ENCODE data around the gene CHD1.
"Not testable (repeated sequence)": the region's sequence is repeated elsewhere in the genome, so short reads cannot be mapped to it uniquely, and the experiment has no call there.

The CHD1 gene

GRCh38 chr5:98962587-98962986 is 33.8 kb upstream of the CHD1 start:
- H3K4me2 ChIP-seq (ENCODE audit: low read depth, low read length): no peak overlapping the region
- no peak for DNase-seq
- H3K4me3 ChIP-seq (ENCODE audit: low read length): no peak overlapping the region
- no peaks in the 10 kb centered on the region for H3K36me3 ChIP-seq (replicated peaks; ENCODE audit: insufficient read depth, low read length)
- H4K20me1 ChIP-seq (ENCODE audit: insufficient read depth, low read length): no peaks in the 10 kb centered on the region
- no peak overlapping the region for H2AFZ ChIP-seq (ENCODE audit: low read length)
- no peak overlapping the region for H3K9ac ChIP-seq (ENCODE audit: low read length)
- no peaks in the 10 kb centered on the region for H3K79me2 ChIP-seq (ENCODE audit: low read length)
- H3K27ac ChIP-seq (ENCODE audit: low read length): no peak overlapping the region
- TF ChIP-seq CTCF (IDR thresholded peaks at IDR 0.05; ENCODE audit: low read length) (no peak), EZH2phosphoT487 (IDR thresholded peaks at IDR 0.05; ENCODE audit: low read length) (no peak), EZH2 (optimal IDR thresholded peaks at IDR 0.05; ENCODE audit: low read depth, low read length) (no peak)
- H3K27me3 ChIP-seq (replicated peaks; ENCODE audit: insufficient read depth, low read length): no peaks in the 10 kb centered on the region
- H3F3A ChIP-seq (ENCODE audit: insufficient read depth, low read length): no peaks in the 10 kb centered on the region
- no peaks in the 10 kb centered on the region for H3K4me1 ChIP-seq (ENCODE audit: low read length)
- no peaks in the 10 kb centered on the region for H3K9me2 ChIP-seq (replicated peaks; ENCODE audit: insufficient read depth, low read length)
- no peaks in the 10 kb centered on the region for H3K9me3 ChIP-seq (replicated peaks; ENCODE audit: insufficient read depth, low read length)

GRCh38 chr5:98961665-98962344 is 33.0 kb upstream of the CHD1 start:
- no peak overlapping the region for H3K9ac ChIP-seq (ENCODE audit: low read length)
- H3K27ac ChIP-seq (ENCODE audit: low read length): no peak overlapping the region
- H3K4me1 ChIP-seq (ENCODE audit: low read length): no peaks in the 10 kb centered on the region
- H3K4me2 ChIP-seq (ENCODE audit: low read depth, low read length): no peak overlapping the region
- no peak overlapping the region for H3K4me3 ChIP-seq (ENCODE audit: low read length)
- no peaks in the 10 kb centered on the region for H3F3A ChIP-seq (ENCODE audit: insufficient read depth, low read length)
- no peaks in the 10 kb centered on the region for H3K79me2 ChIP-seq (ENCODE audit: low read length)
- TF ChIP-seq EZH2 (optimal IDR thresholded peaks at IDR 0.05; ENCODE audit: low read depth, low read length): no peak
- no peak for TF ChIP-seq EZH2phosphoT487 (IDR thresholded peaks at IDR 0.05; ENCODE audit: low read length)
- no peak for TF ChIP-seq CTCF (IDR thresholded peaks at IDR 0.05; ENCODE audit: low read length)
- H3K9me3 ChIP-seq (replicated peaks; ENCODE audit: insufficient read depth, low read length): no peaks in the 10 kb centered on the region
- H3K27me3 ChIP-seq (replicated peaks; ENCODE audit: insufficient read depth, low read length): no peaks in the 10 kb centered on the region
- no peaks in the 10 kb centered on the region for H3K36me3 ChIP-seq (replicated peaks; ENCODE audit: insufficient read depth, low read length)
- H2AFZ ChIP-seq (ENCODE audit: low read length): no peak overlapping the region
- no peak for DNase-seq
- H3K9me2 ChIP-seq (replicated peaks; ENCODE audit: insufficient read depth, low read length): no peaks in the 10 kb centered on the region
- no peaks in the 10 kb centered on the region for H4K20me1 ChIP-seq (ENCODE audit: insufficient read depth, low read length)

GRCh38 chr5:98957307-98957706 is 28.5 kb upstream of the CHD1 start:
- Histone ChIP-seq H3K9me3 (replicated peaks; ENCODE audit: insufficient read depth, low read length) (no peaks in the 10 kb centered on the region), H3F3A (ENCODE audit: insufficient read depth, low read length) (no peaks in the 10 kb centered on the region), H3K27ac (ENCODE audit: low read length) (no peak overlapping the region), H3K4me1 (ENCODE audit: low read length) (no peaks in the 10 kb centered on the region), H4K20me1 (ENCODE audit: insufficient read depth, low read length) (no peaks in the 10 kb centered on the region), H3K4me3 (ENCODE audit: low read length) (no peak overlapping the region), H3K27me3 (replicated peaks; ENCODE audit: insufficient read depth, low read length) (no peaks in the 10 kb centered on the region), H3K79me2 (ENCODE audit: low read length) (no peaks in the 10 kb centered on the region), H3K9me2 (replicated peaks; ENCODE audit: insufficient read depth, low read length) (no peaks in the 10 kb centered on the region), H2AFZ (ENCODE audit: low read length) (no peak overlapping the region), H3K9ac (ENCODE audit: low read length) (no peak overlapping the region), H3K36me3 (replicated peaks; ENCODE audit: insufficient read depth, low read length) (no peaks in the 10 kb centered on the region), H3K4me2 (ENCODE audit: low read depth, low read length) (no peak overlapping the region)
- no peak for TF ChIP-seq EZH2phosphoT487 (IDR thresholded peaks at IDR 0.05; ENCODE audit: low read length)
- TF ChIP-seq CTCF (IDR thresholded peaks at IDR 0.05; ENCODE audit: low read length): no peak
- TF ChIP-seq EZH2 (optimal IDR thresholded peaks at IDR 0.05; ENCODE audit: low read depth, low read length): no peak
- no peak for DNase-seq

DNA sequence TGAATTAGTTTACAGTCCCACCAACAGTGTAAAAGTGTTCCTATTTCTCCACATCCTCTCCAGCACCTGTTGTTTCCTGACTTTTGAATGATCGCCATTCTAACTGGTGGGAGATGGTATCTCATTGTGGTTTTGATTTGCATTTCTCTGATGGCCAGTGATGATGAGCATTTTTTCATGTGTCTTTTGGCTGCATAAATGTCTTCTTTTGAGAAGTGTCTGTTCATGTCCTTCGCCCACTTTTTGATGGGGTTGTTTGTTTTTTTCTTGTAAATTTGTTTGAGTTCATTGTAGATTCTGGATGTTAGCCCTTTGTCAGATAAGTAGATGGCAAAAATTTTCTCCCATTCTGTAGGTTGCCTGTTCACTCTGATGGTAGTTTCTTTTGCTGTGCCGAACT is 27.1 kb upstream of the CHD1 start:
- H3K27ac ChIP-seq (ENCODE audit: low read length); H3F3A ChIP-seq (ENCODE audit: insufficient read depth, low read length); H3K4me2 ChIP-seq (ENCODE audit: low read depth, low read length); H4K20me1 ChIP-seq (ENCODE audit: insufficient read depth, low read length); H3K4me1 ChIP-seq (ENCODE audit: low read length); H3K9me2 ChIP-seq (replicated peaks; ENCODE audit: insufficient read depth, low read length); DNase-seq; H3K9me3 ChIP-seq (replicated peaks; ENCODE audit: insufficient read depth, low read length); H3K4me3 ChIP-seq (ENCODE audit: low read length); H3K36me3 ChIP-seq (replicated peaks; ENCODE audit: insufficient read depth, low read length); H2AFZ ChIP-seq (ENCODE audit: low read length); H3K9ac ChIP-seq (ENCODE audit: low read length); H3K79me2 ChIP-seq (ENCODE audit: low read length); H3K27me3 ChIP-seq (replicated peaks; ENCODE audit: insufficient read depth, low read length): not testable (repeated sequence)

DNA sequence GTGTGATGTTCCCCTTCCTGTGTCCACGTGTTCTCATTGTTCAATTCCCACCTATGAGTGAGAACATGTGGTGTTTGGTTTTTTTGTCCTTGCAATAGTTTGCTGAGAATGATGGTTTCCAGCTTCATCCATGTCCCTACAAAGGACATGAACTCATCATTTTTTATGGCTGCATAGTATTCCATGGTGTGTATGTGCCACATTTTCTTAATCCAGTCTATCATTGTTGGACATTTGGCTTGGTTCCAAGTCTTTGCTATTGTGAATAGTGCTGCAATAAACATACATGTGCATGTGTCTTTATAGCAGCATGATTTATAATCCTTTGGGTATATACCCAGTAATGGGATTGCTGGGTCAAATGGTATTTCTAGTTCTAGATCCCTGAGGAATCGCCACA is 26.7 kb upstream of the CHD1 start:
- H3K9ac ChIP-seq (ENCODE audit: low read length); DNase-seq; H3K4me2 ChIP-seq (ENCODE audit: low read depth, low read length); H3F3A ChIP-seq (ENCODE audit: insufficient read depth, low read length); H3K4me1 ChIP-seq (ENCODE audit: low read length); H3K4me3 ChIP-seq (ENCODE audit: low read length); H3K79me2 ChIP-seq (ENCODE audit: low read length); H3K27ac ChIP-seq (ENCODE audit: low read length); H3K9me3 ChIP-seq (replicated peaks; ENCODE audit: insufficient read depth, low read length); H2AFZ ChIP-seq (ENCODE audit: low read length); H3K9me2 ChIP-seq (replicated peaks; ENCODE audit: insufficient read depth, low read length); H4K20me1 ChIP-seq (ENCODE audit: insufficient read depth, low read length); H3K36me3 ChIP-seq (replicated peaks; ENCODE audit: insufficient read depth, low read length); H3K27me3 ChIP-seq (replicated peaks; ENCODE audit: insufficient read depth, low read length): not testable (repeated sequence)

All from MM.1S (cell line).